ENCODE data around the gene HUWE1.

- TF ChIP-seq CTCF (IDR thresholded peaks at IDR 0.05 in 8 of 11, conservative IDR thresholded peaks at IDR 0.05 in 3 of 11) (no peak), POLR2A (IDR thresholded peaks at IDR 0.05) (no peak), POLR2AphosphoS5 (IDR thresholded peaks at IDR 0.05) (no peak)
Measured at GRCh38 chrX:53685711-53686110, 808 bp downstream of the HUWE1 start.
